ENCODE measurements around the gene THAP4. TPM values are rescaled to one million over a fixed set of nuclear protein-coding genes. Genes with fewer than 3 reads are reported as not detected.
A peak's percentile ranks its signal among the peaks of the same experiment; 100 is the strongest.

Gene THAP4
- polyA plus RNA-seq, 1 of the 3 experiments (the other 2 are of a cell fraction): 64.7 TPM

GRCh38 chr2:241547781-241548450 lies 89.0 kb downstream of the THAP4 start:
- no peaks in the 10 kb centered on the region for H3K9me3 ChIP-seq
- WGBS (ENCODE audit: low lambda C conversion rate): 87% methylated on average over 12 of the region's 16 CpGs
- H3K4me3 ChIP-seq (ENCODE audit: low read depth in 2 of 2, low read length in 1 of 2): no peak overlapping the region
- H2AFZ ChIP-seq (ENCODE audit: low read depth): no peak overlapping the region
- TF ChIP-seq MXI1 (IDR thresholded peaks at IDR 0.05; ENCODE audit: low read depth, low read length): no peak
- TF ChIP-seq USF2 (IDR thresholded peaks at IDR 0.05; ENCODE audit: borderline replicate concordance, low read depth, low read length): no peak
- TF ChIP-seq TAF1 (IDR thresholded peaks at IDR 0.05; ENCODE audit: borderline replicate concordance, low read depth, low read length): no peak
- no peak for TF ChIP-seq YY1 (IDR thresholded peaks at IDR 0.05; ENCODE audit: low read depth)
- TF ChIP-seq FOXM1 (IDR thresholded peaks at IDR 0.05; ENCODE audit: low read depth): no peak
- TF ChIP-seq RAD21 (IDR thresholded peaks at IDR 0.05; ENCODE audit: low read length): no peak
- no peak for TF ChIP-seq SIN3A (IDR thresholded peaks at IDR 0.05; ENCODE audit: borderline replicate concordance, low read depth, low read length)
- TF ChIP-seq NFIC (IDR thresholded peaks at IDR 0.05; ENCODE audit: borderline replicate concordance): no peak
- no peak for TF ChIP-seq TCF12 (IDR thresholded peaks at IDR 0.05)
- TF ChIP-seq NRF1 (IDR thresholded peaks at IDR 0.05; ENCODE audit: low read depth, low read length): no peak
- no peak for TF ChIP-seq RXRA (IDR thresholded peaks at IDR 0.05; ENCODE audit: borderline replicate concordance, low read depth)
- TF ChIP-seq MEF2A (IDR thresholded peaks at IDR 0.05; ENCODE audit: borderline replicate concordance, low read depth): no peak
- TF ChIP-seq FOSL2 (IDR thresholded peaks at IDR 0.05; ENCODE audit: borderline replicate concordance, low read depth): no peak
- CTCF ChIA-PET: interaction anchor here (1.1 to 2.2 kb wide), 3 partner anchors 11 to 111 kb away, joined by 3 to 8 read pairs (median 3); no protein-coding TSS in a partner anchor
- POLR2A ChIA-PET: no interaction called here
- no peaks in the 10 kb centered on the region for H3K36me3 ChIP-seq (replicated peaks in 1 of 2; ENCODE audit: control insufficient read depth in 1 of 2, insufficient read depth in 2 of 2, low read length in 1 of 2)
- H3K4me1 ChIP-seq (ENCODE audit: control insufficient read depth in 1 of 2, insufficient read depth in 2 of 2, low read depth in 1 of 2, low read length in 1 of 2): peaks cover 3 to 4% of the 10 kb centered on the region in 2 experiments; a peak in 2 of 4 replicates
- H4K20me1 ChIP-seq (ENCODE audit: insufficient read depth): no peaks in the 10 kb centered on the region
- peaks cover 6% of the 10 kb centered on the region for H3F3A ChIP-seq (replicated peaks; ENCODE audit: insufficient read depth)
- H3K27ac ChIP-seq (ENCODE audit: low read depth in 2 of 2, low read length in 1 of 2): no peak overlapping the region
- H3K9ac ChIP-seq: no peak overlapping the region
- no peak for DNase-seq
- H3K79me2 ChIP-seq (ENCODE audit: insufficient read depth): no peaks in the 10 kb centered on the region
- peaks cover 1% of the 10 kb centered on the region; the same call in 1 of the 2 replicates for H3K27me3 ChIP-seq (ENCODE audit: insufficient read depth)
- no peaks in the 10 kb centered on the region for H3K9me2 ChIP-seq
- H3K4me2 ChIP-seq: no peak overlapping the region

GRCh38 chr2:241546771-241547498 lies 90.0 kb downstream of the THAP4 start:
- H3K4me3 ChIP-seq (ENCODE audit: low read depth in 2 of 2, low read length in 1 of 2): no peak overlapping the region
- ChIA-PET POLR2A (no interaction called here), CTCF (interaction anchor here (0.9 to 2.2 kb wide), 2 partner anchors 112 kb away, joined by 4 to 8 read pairs; no protein-coding TSS in a partner anchor)
- H3F3A ChIP-seq (replicated peaks; ENCODE audit: insufficient read depth): peaks cover 6% of the 10 kb centered on the region
- H3K4me2 ChIP-seq: peak overlapping the region; percentile 25; the same call in 1 of the 2 replicates
- WGBS (ENCODE audit: low lambda C conversion rate): 41% methylated on average over 22 of the region's 25 CpGs
- peak overlapping the region; percentile 71 for H2AFZ ChIP-seq (ENCODE audit: low read depth)
- H3K27ac ChIP-seq (ENCODE audit: low read depth in 2 of 2, low read length in 1 of 2): no peak overlapping the region
- DNase-seq: peak; percentile 52
- H3K27me3 ChIP-seq (ENCODE audit: insufficient read depth): peaks cover 11% of the 10 kb centered on the region; the same call in 1 of the 2 replicates
- H3K9me3 ChIP-seq: no peaks in the 10 kb centered on the region
- no peaks in the 10 kb centered on the region for H3K9me2 ChIP-seq
- H4K20me1 ChIP-seq (ENCODE audit: insufficient read depth): no peaks in the 10 kb centered on the region
- H3K4me1 ChIP-seq (ENCODE audit: control insufficient read depth in 1 of 2, insufficient read depth in 2 of 2, low read depth in 1 of 2, low read length in 1 of 2): peaks cover 4 to 5% of the 10 kb centered on the region in 2 experiments; a peak in 2 of 4 replicates
- H3K79me2 ChIP-seq (ENCODE audit: insufficient read depth): no peaks in the 10 kb centered on the region
- H3K36me3 ChIP-seq (replicated peaks in 1 of 2; ENCODE audit: control insufficient read depth in 1 of 2, insufficient read depth in 2 of 2, low read length in 1 of 2): no peaks in the 10 kb centered on the region
- H3K9ac ChIP-seq: no peak overlapping the region
- TF ChIP-seq TEAD4 (IDR thresholded peaks at IDR 0.05; ENCODE audit: borderline replicate concordance, insufficient read depth) (peak; percentile 35; the same call in 1 of the 2 replicates), ZBTB33 (IDR thresholded peaks at IDR 0.05; ENCODE audit: borderline replicate concordance, low read depth) (no peak), PBX3 (IDR thresholded peaks at IDR 0.05) (peak; percentile 38; the same call in 1 of the 2 replicates), NFIC (IDR thresholded peaks at IDR 0.05; ENCODE audit: borderline replicate concordance) (no peak), RFX5 (IDR thresholded peaks at IDR 0.05; ENCODE audit: low read length) (no peak), FOSL2 (IDR thresholded peaks at IDR 0.05; ENCODE audit: borderline replicate concordance, low read depth) (peak; percentile 30; the same call in 1 of the 2 replicates), MAX (IDR thresholded peaks at IDR 0.05; ENCODE audit: low read depth) (no peak), RCOR1 (IDR thresholded peaks at IDR 0.05; ENCODE audit: low read length) (no peak), IRF3 (IDR thresholded peaks at IDR 0.05; ENCODE audit: low read depth, low read length) (no peak), RAD21 (IDR thresholded peaks at IDR 0.05; ENCODE audit: low read length) (no peak)
